OCI-LY3 (cell line): ENCODE data around the gene CARD19.

Experiments used
- H2AFZ ChIP-seq: fragments of 200-600, 300-600 bp; shearing (Covaris generic); 2 replicates; pipeline ENCODE4 v1.6.0; 2014; ENCODE audit warnings: antibody characterized with exemption, low read depth, low read length
- H3K27ac ChIP-seq: fragments of 200-600, 300-600 bp; sonication (generic); 2 replicates; pipeline ENCODE4 v1.5.1; 2014; ENCODE audit warnings: mild to moderate bottlenecking, low read length, moderate library complexity, mixed read lengths
- H3K27me3 ChIP-seq: fragments of 200-600, 300-600 bp; sonication (generic); 2 replicates; pipeline ENCODE4 v1.6.1; 2014; ENCODE audit warnings: low read depth, low read length, mixed read lengths
- H3K36me3 ChIP-seq: fragments of 200-600, 300-600 bp; sonication (generic); replicated peaks from 2 replicates; pipeline ENCODE3; 2014; ENCODE audit warnings: low read depth, low read length, mixed read lengths
- H3K4me1 ChIP-seq: fragments of 300-600, 200-600 bp; sonication (generic); 2 replicates; pipeline ENCODE4 v1.6.1; 2014; ENCODE audit warnings: low read length, mixed read lengths
- H3K4me2 ChIP-seq: fragments of 200-600, 300-600 bp; sonication (generic); 2 replicates; pipeline ENCODE4 v1.6.1; 2014; ENCODE audit warnings: low read length, mixed read lengths
- H3K4me3 ChIP-seq: fragments of 300-600, 200-600 bp; sonication (generic); 2 replicates; pipeline ENCODE4 v1.5.1; 2014; ENCODE audit warnings: antibody characterized with exemption, mild to moderate bottlenecking, low read length, moderate library complexity
- H3K79me2 ChIP-seq: fragments of 300-600, 200-600 bp; shearing (Covaris generic); 2 replicates; pipeline ENCODE4 v1.6.1; 2014; ENCODE audit warnings: mild to moderate bottlenecking, low read length, mixed read lengths
- H3K9ac ChIP-seq: fragments of 300-600, 200-600 bp; shearing (Covaris generic); 2 replicates; pipeline ENCODE4 v1.6.0; 2014; ENCODE audit warnings: mild to moderate bottlenecking, low read length, moderate library complexity
- H3K9me3 ChIP-seq: fragments of 200-600, 300-600 bp; shearing (Covaris generic); 2 replicates; pipeline ENCODE4 v1.6.1; 2014; ENCODE audit warnings: low read length, mixed read lengths; ENCODE audit not compliant: insufficient read depth
- H4K20me1 ChIP-seq: fragments of 200-600, 300-600 bp; sonication (generic); 2 replicates; pipeline ENCODE4 v1.6.1; 2016; ENCODE audit warnings: low read length, mixed read lengths; ENCODE audit not compliant: insufficient read depth
- EZH2phosphoT487 ChIP-seq: fragments of 200-600 bp; shearing (Covaris generic); IDR thresholded peaks from 2 replicates; pipeline ENCODE4 v1.6.1; 2018; ENCODE audit warnings: antibody characterized with exemption, mixed run types, low read depth
- TF ChIP-seq, protein P1 (sequence below): fragments of 200-600, 300-600 bp; sonication (generic); IDR thresholded peaks from 2 replicates; pipeline ENCODE4 v1.5.1; 2014; ENCODE audit warnings: antibody characterized with exemption, low read length, low read depth

The CARD19 gene

DNA sequence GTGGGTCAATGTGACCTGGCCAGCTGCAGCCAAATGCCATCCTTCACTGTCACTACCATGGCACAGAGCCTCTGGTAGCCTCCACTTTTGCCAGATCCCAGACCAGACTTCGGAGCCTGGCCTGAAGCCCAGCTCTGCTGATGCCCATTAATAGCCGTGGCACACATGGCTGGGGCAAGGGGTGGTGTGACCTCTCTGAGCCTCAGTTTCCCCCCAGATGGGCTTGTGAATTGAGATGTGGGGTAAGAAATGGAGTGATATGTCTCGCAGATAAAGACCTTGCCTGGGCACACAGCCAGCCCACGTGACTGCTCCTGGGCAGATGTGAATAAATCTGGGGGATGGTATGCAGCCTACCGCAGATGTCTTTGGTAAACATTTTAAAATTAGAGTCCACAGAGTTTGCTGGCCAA lies 23.6 kb upstream of the CARD19 start:
- no peak overlapping the region for H3K4me3 ChIP-seq
- no peaks in the 10 kb centered on the region for H3K9me3 ChIP-seq
- no peaks in the 10 kb centered on the region for H3K79me2 ChIP-seq
- H3K27ac ChIP-seq: no peak overlapping the region
- no peaks in the 10 kb centered on the region for H3K36me3 ChIP-seq
- TF ChIP-seq EZH2phosphoT487: no peak
- TF ChIP-seq, protein P1, sequence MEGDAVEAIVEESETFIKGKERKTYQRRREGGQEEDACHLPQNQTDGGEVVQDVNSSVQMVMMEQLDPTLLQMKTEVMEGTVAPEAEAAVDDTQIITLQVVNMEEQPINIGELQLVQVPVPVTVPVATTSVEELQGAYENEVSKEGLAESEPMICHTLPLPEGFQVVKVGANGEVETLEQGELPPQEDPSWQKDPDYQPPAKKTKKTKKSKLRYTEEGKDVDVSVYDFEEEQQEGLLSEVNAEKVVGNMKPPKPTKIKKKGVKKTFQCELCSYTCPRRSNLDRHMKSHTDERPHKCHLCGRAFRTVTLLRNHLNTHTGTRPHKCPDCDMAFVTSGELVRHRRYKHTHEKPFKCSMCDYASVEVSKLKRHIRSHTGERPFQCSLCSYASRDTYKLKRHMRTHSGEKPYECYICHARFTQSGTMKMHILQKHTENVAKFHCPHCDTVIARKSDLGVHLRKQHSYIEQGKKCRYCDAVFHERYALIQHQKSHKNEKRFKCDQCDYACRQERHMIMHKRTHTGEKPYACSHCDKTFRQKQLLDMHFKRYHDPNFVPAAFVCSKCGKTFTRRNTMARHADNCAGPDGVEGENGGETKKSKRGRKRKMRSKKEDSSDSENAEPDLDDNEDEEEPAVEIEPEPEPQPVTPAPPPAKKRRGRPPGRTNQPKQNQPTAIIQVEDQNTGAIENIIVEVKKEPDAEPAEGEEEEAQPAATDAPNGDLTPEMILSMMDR: no peak
- no peaks in the 10 kb centered on the region for H4K20me1 ChIP-seq
- H3K4me2 ChIP-seq: no peak overlapping the region
- no peak overlapping the region for H3K9ac ChIP-seq
- H2AFZ ChIP-seq: no peak overlapping the region
- no peaks in the 10 kb centered on the region for H3K27me3 ChIP-seq
- H3K4me1 ChIP-seq: no peaks in the 10 kb centered on the region

DNA sequence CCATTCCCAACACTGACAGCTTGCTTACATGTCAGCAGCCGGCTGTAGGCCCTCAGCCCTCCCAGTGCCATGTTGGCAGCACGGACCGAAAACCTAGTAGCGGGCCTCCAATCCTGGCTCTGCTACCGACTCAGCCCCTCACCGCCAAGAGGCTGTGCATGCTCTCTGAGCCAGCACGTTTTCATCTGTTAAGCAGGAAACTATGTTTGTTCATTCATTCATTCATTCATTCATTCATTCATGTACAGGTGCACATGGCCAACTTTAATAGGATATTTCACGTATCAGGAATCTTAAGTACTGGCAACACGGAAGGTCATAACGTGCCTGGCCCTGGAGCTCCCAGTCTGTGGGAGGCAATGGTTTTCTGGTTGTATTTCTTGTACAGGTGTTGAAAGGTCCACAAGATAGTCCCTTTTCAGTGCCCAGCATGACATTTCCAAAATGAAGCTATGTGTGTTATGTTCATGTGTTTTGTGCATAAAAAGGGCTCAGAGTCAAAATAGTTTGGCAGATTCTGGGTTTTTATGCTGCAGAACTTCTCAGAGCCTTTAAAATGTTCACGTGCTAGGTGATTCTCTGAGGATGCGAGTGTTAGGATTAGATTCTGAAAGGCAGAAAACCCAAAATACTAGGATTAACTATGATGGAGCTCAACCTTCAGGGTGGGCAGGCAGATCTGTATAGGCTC lies 19.8 kb upstream of the CARD19 start:
- no peak for TF ChIP-seq EZH2phosphoT487
- TF ChIP-seq, protein P1: no peak
- no peaks in the 10 kb centered on the region for H3K27me3 ChIP-seq
- no peak overlapping the region for H3K4me3 ChIP-seq
- H3K4me2 ChIP-seq: no peak overlapping the region
- H3K4me1 ChIP-seq: no peaks in the 10 kb centered on the region
- no peak overlapping the region for H2AFZ ChIP-seq
- H3K9ac ChIP-seq: no peak overlapping the region
- no peak overlapping the region for H3K27ac ChIP-seq
- no peaks in the 10 kb centered on the region for H3K9me3 ChIP-seq
- H3K79me2 ChIP-seq: no peaks in the 10 kb centered on the region
- H4K20me1 ChIP-seq: no peaks in the 10 kb centered on the region
- H3K36me3 ChIP-seq: no peaks in the 10 kb centered on the region

DNA sequence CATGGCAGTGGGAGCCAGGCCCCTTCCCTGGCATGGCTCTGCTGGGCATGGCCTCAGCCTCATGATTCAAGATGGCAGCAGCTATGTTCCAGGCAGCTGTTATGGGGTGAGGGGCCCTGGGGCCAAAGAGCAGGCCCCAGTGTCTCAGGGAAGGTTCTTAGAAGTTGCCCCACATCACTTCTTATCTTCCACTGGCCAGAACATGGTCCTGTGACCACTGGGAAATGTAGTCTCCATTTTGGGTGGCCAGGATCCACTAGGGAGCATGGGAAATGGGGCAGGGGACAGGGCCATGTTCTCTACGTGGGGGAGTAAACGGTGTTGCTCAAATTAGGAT lies 19.3 kb upstream of the CARD19 start:
- TF ChIP-seq EZH2phosphoT487: no peak
- TF ChIP-seq, protein P1: no peak
- Histone ChIP-seq H3K9me3 (no peaks in the 10 kb centered on the region), H3K79me2 (no peaks in the 10 kb centered on the region), H3K9ac (no peak overlapping the region), H2AFZ (no peak overlapping the region), H3K27ac (no peak overlapping the region), H3K4me2 (no peak overlapping the region), H3K36me3 (no peaks in the 10 kb centered on the region), H3K27me3 (no peaks in the 10 kb centered on the region), H3K4me1 (no peaks in the 10 kb centered on the region), H4K20me1 (no peaks in the 10 kb centered on the region), H3K4me3 (no peak overlapping the region)

DNA sequence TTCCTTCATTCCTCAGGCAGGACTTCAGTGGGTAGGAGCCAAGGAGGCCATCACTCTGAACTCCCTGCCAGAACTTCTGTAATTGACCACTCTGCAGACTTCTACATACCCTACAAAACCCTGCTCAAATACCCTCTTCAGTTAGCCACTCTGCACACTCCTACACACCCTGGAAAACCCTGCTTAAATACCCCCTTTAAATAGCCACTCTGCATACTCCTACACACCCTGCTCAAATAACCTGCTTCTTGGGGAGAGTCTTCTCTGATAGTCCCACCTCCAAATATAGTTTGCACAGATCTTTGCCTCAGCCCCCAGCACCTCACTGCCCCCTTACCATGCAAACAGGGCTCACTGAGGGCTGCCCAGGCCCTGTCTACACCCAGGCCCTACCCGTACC lies 18.6 kb upstream of the CARD19 start:
- Histone ChIP-seq H3K4me2 (no peak overlapping the region), H3K27me3 (no peaks in the 10 kb centered on the region), H2AFZ (no peak overlapping the region), H3K27ac (no peak overlapping the region), H3K4me3 (no peak overlapping the region), H3K79me2 (no peaks in the 10 kb centered on the region), H3K9me3 (no peaks in the 10 kb centered on the region), H3K4me1 (no peaks in the 10 kb centered on the region), H3K36me3 (no peaks in the 10 kb centered on the region), H4K20me1 (no peaks in the 10 kb centered on the region), H3K9ac (no peak overlapping the region)
- TF ChIP-seq, protein P1: no peak
- no peak for TF ChIP-seq EZH2phosphoT487
